Measurements from ENCODE around the gene OTUD1.
A peak's percentile ranks its signal among the peaks of the same experiment; 100 is the strongest.

OTUD1 gene

DNA sequence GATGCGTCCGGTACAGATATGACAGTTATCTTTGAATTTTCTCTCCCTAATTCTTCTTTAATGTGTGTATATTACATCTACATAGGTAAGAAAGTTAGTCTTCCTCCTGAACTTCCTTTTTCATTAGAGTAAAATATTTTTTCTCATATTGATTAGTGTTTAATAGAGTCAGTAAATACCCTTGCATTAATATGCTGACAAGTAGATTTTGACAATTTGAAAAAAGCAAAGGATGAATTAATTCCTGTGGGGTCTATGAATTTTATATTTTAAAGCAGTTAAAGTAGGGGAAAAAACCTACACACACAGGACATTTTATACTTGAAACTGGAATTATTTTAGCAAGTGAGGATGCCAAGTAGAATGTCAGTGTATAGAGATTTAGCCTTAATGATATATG, 9.4 kb downstream of the OTUD1 start:
- no peak for DNase-seq
- Histone ChIP-seq H3K4me1 (ENCODE audit: control extremely low read depth in 1 of 4, control insufficient read depth in 4 of 4, insufficient read depth in 4 of 4, low read length in 3 of 4) (peaks cover 0 to 13% (median 3%) of the 10 kb centered on the region in 4 experiments), H3K27ac (ENCODE audit: insufficient read depth in 1 of 2, low read depth in 1 of 2, low read length in 2 of 2, poor library complexity in 1 of 2, severe bottlenecking in 2 of 2) (no peak overlapping the region), H3K27me3 (replicated peaks in 2 of 5; ENCODE audit: control insufficient read depth in 4 of 5, insufficient read depth in 5 of 5, low read length in 4 of 5) (no peaks in the 10 kb centered on the region), H3K9me3 (ENCODE audit: control extremely low read depth in 1 of 5, control insufficient read depth in 4 of 5, insufficient read depth in 2 of 5, low read depth in 1 of 5, low read length in 4 of 5) (no peaks in the 10 kb centered on the region), H3K4me3 (ENCODE audit: control insufficient read depth in 1 of 7, extremely low read depth in 1 of 7, insufficient read depth in 4 of 7, low read depth in 2 of 7, low read length in 6 of 7) (no peak overlapping the region), H3K36me3 (ENCODE audit: control insufficient read depth in 4 of 4, insufficient read depth in 4 of 4, low read length in 3 of 4) (peaks cover 0 to 3% (median 0%) of the 10 kb centered on the region in 4 experiments)
- WGBS (ENCODE audit: insufficient coverage), result no CpG with 5 or more reads among the region's 2 CpGs
- ChIA-PET CTCF (no interaction called here), POLR2A (no interaction called here)

DNA sequence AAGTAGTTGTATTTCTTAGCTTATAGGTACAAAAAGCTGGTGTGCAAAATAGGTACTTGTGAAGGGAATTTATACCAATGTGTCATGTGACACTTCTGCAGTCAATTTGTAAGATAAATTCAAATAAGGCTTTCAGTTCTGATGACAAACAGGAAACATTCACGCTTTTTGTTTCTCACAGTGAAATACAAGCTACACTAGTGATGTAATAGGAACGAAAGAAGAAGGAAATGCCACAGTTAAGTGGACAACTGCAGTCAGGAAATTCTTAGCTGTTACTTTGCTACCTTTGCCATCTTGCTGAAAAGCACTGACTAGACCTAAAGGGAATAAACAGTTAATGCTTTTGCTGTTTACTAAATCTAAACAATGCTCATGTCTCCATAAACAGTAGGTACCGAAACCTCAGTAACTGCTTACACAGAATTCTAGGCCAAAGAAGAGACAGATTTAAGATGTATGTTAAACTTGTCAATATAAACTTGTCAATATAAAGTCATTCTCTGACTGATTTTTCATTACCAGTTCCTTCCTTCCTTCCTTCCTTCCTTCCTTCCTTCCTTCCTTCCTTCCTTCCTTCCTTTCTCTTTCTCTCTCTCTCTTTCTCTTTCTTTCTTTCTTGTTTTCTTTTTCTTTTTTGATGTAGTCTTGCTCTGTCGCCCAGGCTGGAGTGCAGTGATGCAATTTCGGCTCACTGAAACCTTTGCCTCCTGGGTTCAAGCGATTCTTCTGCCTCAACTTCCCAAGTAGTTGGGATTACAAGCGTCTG, 10.1 kb downstream of the OTUD1 start:
- WGBS (ENCODE audit: insufficient coverage), result 93% methylated on average over 2 of the region's 7 CpGs
- Histone ChIP-seq H3K27me3 (replicated peaks in 2 of 5; ENCODE audit: control insufficient read depth in 4 of 5, insufficient read depth in 5 of 5, low read length in 4 of 5) (no peaks in the 10 kb centered on the region), H3K36me3 (ENCODE audit: control insufficient read depth in 4 of 4, insufficient read depth in 4 of 4, low read length in 3 of 4) (peaks cover 0 to 3% (median 0%) of the 10 kb centered on the region in 4 experiments), H3K4me1 (ENCODE audit: control extremely low read depth in 1 of 4, control insufficient read depth in 4 of 4, insufficient read depth in 4 of 4, low read length in 3 of 4) (peaks cover 0 to 13% (median 2%) of the 10 kb centered on the region in 4 experiments), H3K27ac (ENCODE audit: insufficient read depth in 1 of 2, low read depth in 1 of 2, low read length in 2 of 2, poor library complexity in 1 of 2, severe bottlenecking in 2 of 2) (no peak overlapping the region), H3K9me3 (ENCODE audit: control extremely low read depth in 1 of 5, control insufficient read depth in 4 of 5, insufficient read depth in 2 of 5, low read depth in 1 of 5, low read length in 4 of 5) (no peaks in the 10 kb centered on the region), H3K4me3 (ENCODE audit: control insufficient read depth in 1 of 7, extremely low read depth in 1 of 7, insufficient read depth in 4 of 7, low read depth in 2 of 7, low read length in 6 of 7) (no peak overlapping the region)
- POLR2A ChIA-PET, result interaction anchor here (1.4 kb wide), 1 partner anchor 11 kb away, joined by 5 read pairs; the partner anchor contains the start of gene OTUD1
- peak; percentile 12 to 66 (median 51) for DNase-seq
- CTCF ChIA-PET, result no interaction called here

DNA sequence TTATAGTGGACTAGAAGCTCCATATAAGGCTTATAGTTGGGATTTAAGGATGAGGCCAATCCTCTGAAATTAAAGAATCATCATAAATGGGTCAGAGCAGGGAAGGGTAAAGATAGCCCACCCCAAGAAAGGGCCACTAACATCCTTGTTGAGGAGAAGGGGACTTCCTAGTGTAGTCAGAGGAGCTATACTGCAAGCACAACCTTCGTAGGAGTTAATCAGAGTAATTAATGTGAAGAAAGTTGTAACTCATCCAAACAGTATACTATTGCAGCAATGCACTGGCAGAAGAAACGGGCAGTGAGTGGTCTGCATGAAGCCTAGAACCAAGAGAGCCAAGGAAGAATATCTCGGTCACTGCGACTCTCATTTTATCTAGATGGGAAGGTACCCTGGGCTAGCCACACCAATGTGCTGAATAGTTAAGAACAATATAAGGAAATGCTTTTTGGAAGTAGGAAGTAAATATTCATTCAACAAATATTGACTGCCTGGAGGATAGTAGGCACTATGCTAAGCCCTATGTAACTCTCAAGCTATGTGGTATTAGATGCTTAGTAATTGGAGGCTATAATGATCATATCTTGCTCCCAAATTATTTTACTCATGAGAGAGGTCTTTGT, 13.3 kb downstream of the OTUD1 start:
- ChIA-PET CTCF (interaction anchor here (1.0 kb wide), 1 partner anchor 77 kb away, joined by 3 read pairs; no protein-coding TSS in a partner anchor), POLR2A (no interaction called here)
- Histone ChIP-seq H3K4me3 (ENCODE audit: control insufficient read depth in 1 of 7, extremely low read depth in 1 of 7, insufficient read depth in 4 of 7, low read depth in 2 of 7, low read length in 6 of 7) (no peak overlapping the region), H3K27ac (ENCODE audit: insufficient read depth in 1 of 2, low read depth in 1 of 2, low read length in 2 of 2, poor library complexity in 1 of 2, severe bottlenecking in 2 of 2) (no peak overlapping the region), H3K4me1 (ENCODE audit: control extremely low read depth in 1 of 4, control insufficient read depth in 4 of 4, insufficient read depth in 4 of 4, low read length in 3 of 4) (peaks cover 0 to 13% (median 2%) of the 10 kb centered on the region in 4 experiments), H3K9me3 (ENCODE audit: control extremely low read depth in 1 of 5, control insufficient read depth in 4 of 5, insufficient read depth in 2 of 5, low read depth in 1 of 5, low read length in 4 of 5) (no peaks in the 10 kb centered on the region), H3K36me3 (ENCODE audit: control insufficient read depth in 4 of 4, insufficient read depth in 4 of 4, low read length in 3 of 4) (no peaks in the 10 kb centered on the region), H3K27me3 (replicated peaks in 2 of 5; ENCODE audit: control insufficient read depth in 4 of 5, insufficient read depth in 5 of 5, low read length in 4 of 5) (no peaks in the 10 kb centered on the region)
- DNase-seq, result no peak
- WGBS (ENCODE audit: insufficient coverage), result 100% methylated on average over 3 of the region's 4 CpGs

DNA sequence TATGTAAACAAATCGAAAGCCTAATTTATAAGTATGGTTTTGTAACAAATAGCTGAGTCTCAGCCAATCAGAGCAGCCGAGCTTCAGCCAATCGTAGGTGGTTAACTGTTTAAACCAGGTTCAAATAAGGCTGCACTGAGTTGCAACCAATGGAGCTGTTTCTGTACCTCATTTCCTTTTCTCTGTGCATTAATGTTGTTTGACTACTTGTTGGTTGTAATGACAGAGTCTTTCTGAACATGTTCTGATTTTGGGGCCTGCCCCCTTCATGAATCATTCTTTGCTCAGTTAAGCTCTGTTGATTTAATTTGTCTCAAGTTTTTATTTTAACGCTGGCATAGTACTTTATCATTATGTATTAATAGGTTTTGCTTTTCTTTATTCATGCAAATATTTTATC, 14.6 kb downstream of the OTUD1 start:
- H3K9me3 ChIP-seq (ENCODE audit: control extremely low read depth in 1 of 5, control insufficient read depth in 4 of 5, insufficient read depth in 2 of 5, low read depth in 1 of 5, low read length in 4 of 5), result no peaks in the 10 kb centered on the region
- no peak overlapping the region for H3K27ac ChIP-seq (ENCODE audit: insufficient read depth in 1 of 2, low read depth in 1 of 2, low read length in 2 of 2, poor library complexity in 1 of 2, severe bottlenecking in 2 of 2)
- no peak overlapping the region for H3K4me3 ChIP-seq (ENCODE audit: control insufficient read depth in 1 of 7, extremely low read depth in 1 of 7, insufficient read depth in 4 of 7, low read depth in 2 of 7, low read length in 6 of 7)
- peaks cover 0 to 13% (median 2%) of the 10 kb centered on the region in 4 experiments for H3K4me1 ChIP-seq (ENCODE audit: control extremely low read depth in 1 of 4, control insufficient read depth in 4 of 4, insufficient read depth in 4 of 4, low read length in 3 of 4)
- no peak for DNase-seq
- CTCF ChIA-PET, result no interaction called here
- H3K27me3 ChIP-seq (replicated peaks in 2 of 5; ENCODE audit: control insufficient read depth in 4 of 5, insufficient read depth in 5 of 5, low read length in 4 of 5), result no peaks in the 10 kb centered on the region
- POLR2A ChIA-PET, result no interaction called here
- WGBS (ENCODE audit: insufficient coverage), result no CpG with 5 or more reads among the region's 4 CpGs
- no peaks in the 10 kb centered on the region for H3K36me3 ChIP-seq (ENCODE audit: control insufficient read depth in 4 of 4, insufficient read depth in 4 of 4, low read length in 3 of 4)

DNA sequence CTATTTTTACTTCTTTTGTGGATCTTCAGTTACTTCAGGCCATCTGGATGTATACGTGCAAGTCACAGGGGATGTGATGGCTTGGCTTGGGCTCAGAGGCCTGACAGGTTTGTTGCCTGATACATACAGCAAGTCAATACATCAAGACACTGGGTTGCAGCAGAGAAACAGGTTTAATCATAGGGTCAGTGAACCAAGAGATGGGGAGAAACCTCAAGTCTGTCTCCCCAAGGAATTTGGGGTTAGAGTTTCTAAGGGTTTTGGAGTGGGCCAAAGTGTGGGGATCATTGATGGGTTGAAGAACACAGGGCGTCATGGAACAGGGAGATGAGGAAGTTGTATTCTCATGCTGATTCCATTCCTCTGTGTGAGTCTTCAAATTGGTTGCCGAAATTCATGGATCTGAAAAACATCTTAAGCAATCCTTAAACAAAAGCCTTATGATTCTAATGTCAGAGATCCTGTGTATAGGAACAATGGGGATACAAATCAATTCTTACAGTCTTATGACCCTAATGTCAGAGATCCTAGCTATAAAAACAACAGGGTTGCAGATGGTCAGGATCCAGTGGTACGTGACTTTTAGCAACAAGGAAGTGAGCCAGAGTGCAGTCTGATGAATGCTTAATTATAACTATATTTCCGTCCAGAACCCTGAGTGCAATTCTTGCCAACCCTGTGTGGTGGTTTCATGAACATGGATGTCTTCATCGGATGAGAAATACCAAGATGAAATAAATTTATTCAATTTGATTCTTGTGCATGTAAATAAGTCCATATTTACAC, 18.9 kb downstream of the OTUD1 start:
- ChIA-PET POLR2A (no interaction called here), CTCF (no interaction called here)
- Histone ChIP-seq H3K27ac (ENCODE audit: insufficient read depth in 1 of 2, low read depth in 1 of 2, low read length in 2 of 2, poor library complexity in 1 of 2, severe bottlenecking in 2 of 2) (no peak overlapping the region), H3K4me1 (ENCODE audit: control extremely low read depth in 1 of 4, control insufficient read depth in 4 of 4, insufficient read depth in 4 of 4, low read length in 3 of 4) (no peaks in the 10 kb centered on the region), H3K27me3 (replicated peaks in 2 of 5; ENCODE audit: control insufficient read depth in 4 of 5, insufficient read depth in 5 of 5, low read length in 4 of 5) (no peaks in the 10 kb centered on the region), H3K4me3 (ENCODE audit: control insufficient read depth in 1 of 7, extremely low read depth in 1 of 7, insufficient read depth in 4 of 7, low read depth in 2 of 7, low read length in 6 of 7) (no peak overlapping the region), H3K9me3 (ENCODE audit: control extremely low read depth in 1 of 5, control insufficient read depth in 4 of 5, insufficient read depth in 2 of 5, low read depth in 1 of 5, low read length in 4 of 5) (no peaks in the 10 kb centered on the region), H3K36me3 (ENCODE audit: control insufficient read depth in 4 of 4, insufficient read depth in 4 of 4, low read length in 3 of 4) (no peaks in the 10 kb centered on the region)
- 93% methylated on average over 2 of the region's 6 CpGs for WGBS (ENCODE audit: insufficient coverage)
- no peak for DNase-seq

DNA sequence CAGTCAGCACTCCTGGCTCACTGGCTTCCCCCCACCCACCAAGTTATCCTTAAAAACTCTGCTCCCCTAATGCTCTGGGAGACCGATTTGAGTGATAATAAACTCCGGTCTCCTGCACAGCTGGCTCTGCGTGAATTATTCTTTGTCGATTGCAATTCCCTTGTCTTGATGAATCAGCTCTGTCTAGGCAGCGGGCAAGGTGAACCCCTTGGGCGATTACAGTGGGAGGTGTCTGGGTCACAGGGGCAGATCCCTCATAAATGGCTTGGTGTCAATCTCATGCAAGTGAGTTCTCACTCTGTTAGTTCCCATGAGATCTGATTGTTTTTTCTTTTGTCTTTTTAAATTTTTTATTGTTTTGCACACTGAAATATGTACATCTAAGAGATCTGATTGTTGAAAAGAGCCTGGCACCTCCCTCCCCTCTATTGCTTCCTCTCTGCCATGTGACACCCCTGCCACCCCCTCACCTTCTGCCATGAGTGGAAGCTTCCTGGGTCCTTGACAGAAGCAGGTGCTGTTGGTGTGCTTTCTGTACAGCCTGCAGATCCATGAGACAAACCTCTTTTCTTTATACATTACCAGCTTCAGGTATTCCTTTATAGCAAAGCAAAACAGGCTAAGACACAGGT, 20.5 kb downstream of the OTUD1 start:
- no peaks in the 10 kb centered on the region for H3K27me3 ChIP-seq (replicated peaks in 2 of 5; ENCODE audit: control insufficient read depth in 4 of 5, insufficient read depth in 5 of 5, low read length in 4 of 5)
- no peak overlapping the region for H3K27ac ChIP-seq (ENCODE audit: insufficient read depth in 1 of 2, low read depth in 1 of 2, low read length in 2 of 2, poor library complexity in 1 of 2, severe bottlenecking in 2 of 2)
- no peaks in the 10 kb centered on the region for H3K4me1 ChIP-seq (ENCODE audit: control extremely low read depth in 1 of 4, control insufficient read depth in 4 of 4, insufficient read depth in 4 of 4, low read length in 3 of 4)
- POLR2A ChIA-PET, result no interaction called here
- 98% methylated on average over 6 of the region's 6 CpGs for WGBS (ENCODE audit: insufficient coverage)
- no peaks in the 10 kb centered on the region for H3K9me3 ChIP-seq (ENCODE audit: control extremely low read depth in 1 of 5, control insufficient read depth in 4 of 5, insufficient read depth in 2 of 5, low read depth in 1 of 5, low read length in 4 of 5)
- no peak overlapping the region for H3K4me3 ChIP-seq (ENCODE audit: control insufficient read depth in 1 of 7, extremely low read depth in 1 of 7, insufficient read depth in 4 of 7, low read depth in 2 of 7, low read length in 6 of 7)
- no peak for DNase-seq
- H3K36me3 ChIP-seq (ENCODE audit: control insufficient read depth in 4 of 4, insufficient read depth in 4 of 4, low read length in 3 of 4), result no peaks in the 10 kb centered on the region
- CTCF ChIA-PET, result no interaction called here
